ENCODE measurements around the gene LOC101059915.

Gene LOC101059915

DNA sequence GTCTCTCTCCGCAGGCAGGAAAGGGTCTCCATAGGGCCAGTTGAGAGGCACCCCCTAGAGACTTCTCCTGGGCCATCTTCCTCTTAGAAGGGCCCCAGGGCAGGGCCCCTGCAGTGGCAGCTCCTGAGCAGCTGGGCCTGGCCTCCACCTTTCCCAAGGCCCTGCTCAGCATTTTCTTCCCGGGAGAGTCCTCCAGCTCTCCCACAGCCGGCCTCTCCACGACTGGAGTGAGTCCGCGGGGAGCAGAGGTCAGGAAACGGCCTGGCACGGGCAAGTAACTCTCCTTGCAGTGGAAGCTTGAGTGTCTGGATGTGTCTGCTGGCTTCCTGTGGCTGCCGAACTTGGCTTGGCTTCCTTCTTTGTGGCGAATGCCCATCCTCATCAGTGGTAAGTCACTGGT lies 1.6 kb upstream of the LOC101059915 start:
- no peak for ATAC-seq
- H3K9me3 ChIP-seq (ENCODE audit: control insufficient read depth, insufficient read depth, low read length), result no peaks in the 10 kb centered on the region
- H3K4me1 ChIP-seq (ENCODE audit: control insufficient read depth, insufficient read depth, low read length), result peaks cover 34% of the 10 kb centered on the region
- no peaks in the 10 kb centered on the region for H3K36me3 ChIP-seq (ENCODE audit: control insufficient read depth, insufficient read depth, low read length)
- H3K27me3 Mint-ChIP-seq (ENCODE audit: low read depth in 2 of 2), result no peaks in the 10 kb centered on the region
- no peak overlapping the region for H3K4me3 ChIP-seq (ENCODE audit: low read length)
- H3K27ac ChIP-seq (ENCODE audit: low read length), result no peak overlapping the region
- no peak overlapping the region for H3K4me3 Mint-ChIP-seq
- no peaks in the 10 kb centered on the region for H3K9me3 Mint-ChIP-seq
- 66% methylated on average over 10 of the region's 10 CpGs for WGBS (ENCODE audit: insufficient coverage)
- no peak overlapping the region for H3K27ac Mint-ChIP-seq
- TF ChIP-seq, protein P1, sequence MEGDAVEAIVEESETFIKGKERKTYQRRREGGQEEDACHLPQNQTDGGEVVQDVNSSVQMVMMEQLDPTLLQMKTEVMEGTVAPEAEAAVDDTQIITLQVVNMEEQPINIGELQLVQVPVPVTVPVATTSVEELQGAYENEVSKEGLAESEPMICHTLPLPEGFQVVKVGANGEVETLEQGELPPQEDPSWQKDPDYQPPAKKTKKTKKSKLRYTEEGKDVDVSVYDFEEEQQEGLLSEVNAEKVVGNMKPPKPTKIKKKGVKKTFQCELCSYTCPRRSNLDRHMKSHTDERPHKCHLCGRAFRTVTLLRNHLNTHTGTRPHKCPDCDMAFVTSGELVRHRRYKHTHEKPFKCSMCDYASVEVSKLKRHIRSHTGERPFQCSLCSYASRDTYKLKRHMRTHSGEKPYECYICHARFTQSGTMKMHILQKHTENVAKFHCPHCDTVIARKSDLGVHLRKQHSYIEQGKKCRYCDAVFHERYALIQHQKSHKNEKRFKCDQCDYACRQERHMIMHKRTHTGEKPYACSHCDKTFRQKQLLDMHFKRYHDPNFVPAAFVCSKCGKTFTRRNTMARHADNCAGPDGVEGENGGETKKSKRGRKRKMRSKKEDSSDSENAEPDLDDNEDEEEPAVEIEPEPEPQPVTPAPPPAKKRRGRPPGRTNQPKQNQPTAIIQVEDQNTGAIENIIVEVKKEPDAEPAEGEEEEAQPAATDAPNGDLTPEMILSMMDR (IDR thresholded peaks at IDR 0.05), result no peak
- no peaks in the 10 kb centered on the region for H3K36me3 Mint-ChIP-seq
- DNase-seq, result no peak
- H3K4me1 Mint-ChIP-seq, result peaks cover 18 to 23% of the 10 kb centered on the region in 2 donors
- H3K27me3 ChIP-seq (ENCODE audit: control insufficient read depth, insufficient read depth, low read length), result no peaks in the 10 kb centered on the region
- intact Hi-C loops (cut with micrococcal nuclease), result no loop called here

DNA sequence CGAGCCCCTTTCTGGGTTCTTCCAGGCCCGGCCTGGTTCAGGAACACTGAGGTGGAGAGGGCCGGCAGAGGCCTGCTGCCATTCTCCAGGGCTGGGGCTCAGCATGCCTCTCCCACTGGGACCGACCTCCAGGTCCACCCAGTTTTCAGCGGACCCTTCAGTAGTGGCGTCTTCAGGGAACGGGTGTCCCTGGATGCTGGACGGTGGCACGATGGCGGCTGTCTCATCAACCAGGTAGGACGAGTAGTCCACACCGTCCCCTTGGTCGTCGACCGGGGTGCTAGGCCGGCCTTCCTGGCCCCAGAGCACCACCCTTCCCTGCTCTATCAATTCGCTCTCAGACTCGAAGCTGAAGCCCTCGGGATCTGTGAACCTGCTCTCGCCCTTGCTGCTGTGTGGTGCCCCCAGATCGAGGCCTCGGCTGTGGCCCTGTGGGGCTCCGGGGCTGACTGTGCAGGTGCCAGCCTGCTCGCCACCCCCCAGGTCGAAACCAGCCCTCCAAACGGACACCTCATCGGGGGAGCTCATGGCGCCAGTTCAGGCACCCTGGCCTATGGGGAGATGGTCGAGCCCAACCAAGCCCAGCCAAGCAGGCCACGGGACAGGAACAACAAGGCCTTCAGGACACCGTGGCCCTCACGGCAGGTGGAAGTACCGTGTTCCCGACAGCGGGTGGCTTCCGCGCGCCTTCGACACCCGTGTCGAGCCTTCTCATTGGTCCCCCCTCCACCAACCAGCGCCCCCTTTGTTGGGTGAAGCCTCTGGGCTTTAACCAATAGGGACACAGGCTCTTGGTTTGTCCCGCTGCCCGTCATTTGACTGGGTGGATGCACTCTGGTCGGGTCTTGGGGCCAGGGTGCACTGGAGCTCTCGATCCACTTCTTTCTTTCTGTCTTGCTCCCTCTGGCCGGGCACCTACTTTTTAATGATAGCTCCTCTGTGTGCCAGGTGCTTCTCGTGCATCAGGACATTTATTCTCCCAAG lies 814 bp upstream of the LOC101059915 start:
- H3K27ac Mint-ChIP-seq, result no peak overlapping the region
- 92% methylated on average over 47 of the region's 48 CpGs for WGBS (ENCODE audit: insufficient coverage)
- DNase-seq, result no peak

DNA sequence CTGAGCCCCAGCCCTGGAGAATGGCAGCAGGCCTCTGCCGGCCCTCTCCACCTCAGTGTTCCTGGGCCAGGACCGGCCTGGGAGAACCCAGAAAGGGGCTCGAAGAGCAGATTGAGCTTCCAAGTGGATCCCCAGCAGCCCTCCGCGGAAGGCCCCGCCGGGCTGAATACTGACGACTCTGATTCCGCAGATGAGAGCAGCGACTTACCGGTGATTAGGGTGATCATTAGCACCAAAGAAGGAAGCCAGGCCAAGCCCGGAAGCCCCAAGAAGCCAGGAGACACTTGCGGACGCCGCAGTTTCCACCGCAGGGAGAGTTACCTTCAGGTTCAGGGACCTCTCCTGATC lies 876 bp downstream of the LOC101059915 start:
- Mint-ChIP-seq H3K27ac (no peak overlapping the region), H3K36me3 (no peaks in the 10 kb centered on the region), H3K4me3 (no peak overlapping the region), H3K27me3 (ENCODE audit: low read depth in 2 of 2) (peaks cover 0 to 6% of the 10 kb centered on the region in 2 donors), H3K4me1 (peaks cover 2 to 14% of the 10 kb centered on the region in 2 donors), H3K9me3 (no peaks in the 10 kb centered on the region)
- H3K4me3 ChIP-seq (ENCODE audit: low read length), result no peak overlapping the region
- H3K27ac ChIP-seq (ENCODE audit: low read length), result no peak overlapping the region
- H3K27me3 ChIP-seq (ENCODE audit: control insufficient read depth, insufficient read depth, low read length), result no peaks in the 10 kb centered on the region
- ATAC-seq (no peak), DNase-seq (no peak)
- H3K4me1 ChIP-seq (ENCODE audit: control insufficient read depth, insufficient read depth, low read length), result peaks cover 22% of the 10 kb centered on the region
- H3K9me3 ChIP-seq (ENCODE audit: control insufficient read depth, insufficient read depth, low read length), result no peaks in the 10 kb centered on the region
- H3K36me3 ChIP-seq (ENCODE audit: control insufficient read depth, insufficient read depth, low read length), result no peaks in the 10 kb centered on the region
- intact Hi-C loops (cut with micrococcal nuclease), result no loop called here
- TF ChIP-seq, protein P1 (IDR thresholded peaks at IDR 0.05), result no peak
- WGBS (ENCODE audit: insufficient coverage), result 93% methylated on average over 16 of the region's 16 CpGs

More for the DNA sequence above, 814 bp upstream of the LOC101059915 start:
- Mint-ChIP-seq H3K4me1 (peaks cover 16 to 20% of the 10 kb centered on the region in 2 donors), H3K9me3 (no peaks in the 10 kb centered on the region), H3K36me3 (no peaks in the 10 kb centered on the region), H3K4me3 (no peak overlapping the region), H3K27me3 (ENCODE audit: low read depth in 2 of 2) (peaks cover 0 to 2% of the 10 kb centered on the region in 2 donors)
- intact Hi-C loops (cut with micrococcal nuclease), result no loop called here
- H3K27me3 ChIP-seq (ENCODE audit: control insufficient read depth, insufficient read depth, low read length), result no peaks in the 10 kb centered on the region
- no peaks in the 10 kb centered on the region for H3K9me3 ChIP-seq (ENCODE audit: control insufficient read depth, insufficient read depth, low read length)
- peaks cover 35% of the 10 kb centered on the region for H3K4me1 ChIP-seq (ENCODE audit: control insufficient read depth, insufficient read depth, low read length)
- no peak overlapping the region for H3K27ac ChIP-seq (ENCODE audit: low read length)
- ATAC-seq, result no peak
- no peaks in the 10 kb centered on the region for H3K36me3 ChIP-seq (ENCODE audit: control insufficient read depth, insufficient read depth, low read length)
- TF ChIP-seq, protein P1 (IDR thresholded peaks at IDR 0.05), result no peak
- no peak overlapping the region for H3K4me3 ChIP-seq (ENCODE audit: low read length)

Measured in natural killer cell (primary cell).